HAP-1 (cell line): ENCODE data around the gene UBE2M.
A peak's percentile ranks its signal among the peaks of the same experiment; 100 is the strongest.
"Not testable (repeated sequence)": the region's sequence is repeated elsewhere in the genome, so short reads cannot be mapped to it uniquely, and the experiment has no call there.

Source experiments
- DNase-seq, 2 experiments: peaks; one replicate each; pipeline ENCODE4 v3.0.0-alpha.2; 2016 to 2020; ENCODE audit warnings: low spot score in 2 of 2
- H3K27me3 ChIP-seq: fragments of 250-450 bp; sonication (Bioruptor Pico); 2 replicates; pipeline ENCODE4 v1.5.1; 2020; ENCODE audit warnings: low read depth, mild to moderate bottlenecking, moderate library complexity
- H3K36me3 ChIP-seq: fragments of 250-450 bp; sonication (Bioruptor Pico); replicated peaks from 2 replicates; pipeline ENCODE4 v1.5.1; 2020; ENCODE audit warnings: mild to moderate bottlenecking
- H3K4me1 ChIP-seq: fragments of 250-450 bp; sonication (Bioruptor Pico); 2 replicates; pipeline ENCODE4 v1.5.1; 2020; ENCODE audit warnings: mild to moderate bottlenecking
- H3K4me3 ChIP-seq: fragments of 250-450 bp; sonication (Bioruptor Pico); 2 replicates; pipeline ENCODE4 v1.5.1; 2020; ENCODE audit warnings: mild to moderate bottlenecking, moderate library complexity
- H3K9me3 ChIP-seq: fragments of 250-450 bp; sonication (Bioruptor Pico); 2 replicates; pipeline ENCODE4 v1.5.1; 2020; ENCODE audit warnings: mild to moderate bottlenecking, moderate library complexity
- in situ Hi-C: fragments of 300-500 bp; cut with MboI; formaldehyde crosslinking; loops from 3 replicates; pipeline ENCODE4 v1.14.3; 2020; ENCODE audit warnings: low sequenced_read_pairs, inconsistent platforms, mixed read lengths

The UBE2M gene

GRCh38 chr19:58558066-58558622, at the start of gene UBE2M:
Gene UBE2M, minus strand, starts transcription at chr19:58558611. Its CDS starts 230 bp downstream, at chr19:58558381.
- Histone ChIP-seq H3K9me3 (no peaks in the 10 kb centered on the region), H3K36me3 (peaks cover 31% of the 10 kb centered on the region), H3K4me1 (peaks cover 15% of the 10 kb centered on the region), H3K4me3 (peak within 1 kb of the TSS; percentile 92), H3K27me3 (no peaks in the 10 kb centered on the region)
- in situ Hi-C loops: no loop called here
- peak in 1 of 2 experiments; percentile 77 for DNase-seq

GRCh38 chr19:58607213-58607612, 48.8 kb upstream of the UBE2M start:
- H3K4me3 ChIP-seq, H3K4me1 ChIP-seq, H3K27me3 ChIP-seq, H3K9me3 ChIP-seq, H3K36me3 ChIP-seq, in situ Hi-C loops: not testable (repeated sequence)
- peak in 1 of 2 experiments; percentile 33 for DNase-seq

- H3K36me3 ChIP-seq, H3K4me3 ChIP-seq, H3K4me1 ChIP-seq, in situ Hi-C loops, H3K9me3 ChIP-seq, H3K27me3 ChIP-seq: not testable (repeated sequence)
- DNase-seq: peak in 1 of 2 experiments; percentile 26
Measured at GRCh38 chr19:58606251-58606896, 48.0 kb upstream of the UBE2M start.

GRCh38 chr19:58586133-58586765, 27.8 kb upstream of the UBE2M start:
- Histone ChIP-seq H3K36me3 (peaks cover 3% of the 10 kb centered on the region; the same call in 1 of the 2 replicates), H3K4me1 (no peaks in the 10 kb centered on the region), H3K4me3 (no peak overlapping the region), H3K27me3 (no peaks in the 10 kb centered on the region), H3K9me3 (no peaks in the 10 kb centered on the region)
- in situ Hi-C loops: no loop called here
- peak in 1 of 2 experiments; percentile 3 for DNase-seq

- in situ Hi-C loops: no loop called here
- no peaks in the 10 kb centered on the region for H3K27me3 ChIP-seq
Measured at GRCh38 chr19:58585442-58586132, 27.2 kb upstream of the UBE2M start.

GRCh38 chr19:58584498-58585441, 26.4 kb upstream of the UBE2M start:
- H3K4me3 ChIP-seq: no peak overlapping the region
- no peaks in the 10 kb centered on the region for H3K9me3 ChIP-seq
- no peaks in the 10 kb centered on the region for H3K4me1 ChIP-seq
- in situ Hi-C loops: no loop called here
- no peaks in the 10 kb centered on the region for H3K27me3 ChIP-seq
- peak in 1 of 2 experiments; percentile 1 for DNase-seq
- peaks cover 5% of the 10 kb centered on the region; the same call in 1 of the 2 replicates for H3K36me3 ChIP-seq

More at GRCh38 chr19:58585442-58586132, 27.2 kb upstream of the UBE2M start:
- Histone ChIP-seq H3K36me3 (peaks cover 5% of the 10 kb centered on the region; the same call in 1 of the 2 replicates), H3K4me3 (no peak overlapping the region), H3K4me1 (no peaks in the 10 kb centered on the region), H3K9me3 (no peaks in the 10 kb centered on the region)
- DNase-seq: no peak

- in situ Hi-C loops: no loop called here
- Histone ChIP-seq H3K36me3 (peaks cover 5% of the 10 kb centered on the region; the same call in 1 of the 2 replicates), H3K9me3 (no peaks in the 10 kb centered on the region), H3K4me3 (no peak overlapping the region), H3K27me3 (no peaks in the 10 kb centered on the region), H3K4me1 (no peaks in the 10 kb centered on the region)
- DNase-seq: peak in 1 of 2 experiments; percentile 3
Measured at GRCh38 chr19:58582985-58583384, 24.6 kb upstream of the UBE2M start.

- no peaks in the 10 kb centered on the region for H3K27me3 ChIP-seq
- peaks cover 5% of the 10 kb centered on the region; the same call in 1 of the 2 replicates for H3K36me3 ChIP-seq
- no peak overlapping the region for H3K4me3 ChIP-seq
- no peaks in the 10 kb centered on the region for H3K4me1 ChIP-seq
- no peaks in the 10 kb centered on the region for H3K9me3 ChIP-seq
- DNase-seq: peak in 1 of 2 experiments; percentile 25
- in situ Hi-C loops: no loop called here
Measured at GRCh38 chr19:58581227-58582141, 23.1 kb upstream of the UBE2M start.

- no peak overlapping the region for H3K4me3 ChIP-seq
Measured at GRCh38 chr19:58579473-58580142, 21.2 kb upstream of the UBE2M start.

GRCh38 chr19:58578012-58578925, 19.9 kb upstream of the UBE2M start:
- in situ Hi-C loops: no loop called here
- Histone ChIP-seq H3K36me3 (peaks cover 5% of the 10 kb centered on the region; the same call in 1 of the 2 replicates), H3K4me3 (no peak overlapping the region), H3K9me3 (no peaks in the 10 kb centered on the region), H3K27me3 (no peaks in the 10 kb centered on the region), H3K4me1 (peaks cover 5% of the 10 kb centered on the region; the same call in 1 of the 2 replicates)
- DNase-seq: peak in 1 of 2 experiments; percentile 6

More at GRCh38 chr19:58579473-58580142, 21.2 kb upstream of the UBE2M start:
- DNase-seq: peak in 1 of 2 experiments; percentile 1
- no peaks in the 10 kb centered on the region for H3K9me3 ChIP-seq
- H3K27me3 ChIP-seq: no peaks in the 10 kb centered on the region
- peaks cover 5% of the 10 kb centered on the region; the same call in 1 of the 2 replicates for H3K36me3 ChIP-seq
- in situ Hi-C loops: no loop called here
- no peaks in the 10 kb centered on the region for H3K4me1 ChIP-seq

GRCh38 chr19:58577581-58577980, 19.2 kb upstream of the UBE2M start:
- H3K4me3 ChIP-seq, H3K9me3 ChIP-seq, H3K4me1 ChIP-seq, H3K27me3 ChIP-seq, H3K36me3 ChIP-seq, DNase-seq, in situ Hi-C loops: not testable (repeated sequence)
